GM15510 (cell line): ENCODE measurements around the gene CFAP20DC.

Experiments used
- POLR2A ChIP-seq: IDR thresholded peaks from 3 replicates; pipeline ENCODE4 v1.6.1; 2011; ENCODE audit warnings: borderline replicate concordance; ENCODE audit not compliant: insufficient read length; ENCODE audit errors: extremely low read depth

The CFAP20DC gene

GRCh38 chr3:58952128-58952917 lies 97.5 kb downstream of the CFAP20DC start:
- TF ChIP-seq POLR2A, result no peak

GRCh38 chr3:58948018-58948417 lies 101.8 kb downstream of the CFAP20DC start:
- TF ChIP-seq POLR2A, result no peak

GRCh38 chr3:58946875-58947274 lies 103.0 kb downstream of the CFAP20DC start:
- no peak for TF ChIP-seq POLR2A

GRCh38 chr3:58938057-58938456 lies 111.8 kb downstream of the CFAP20DC start:
- TF ChIP-seq POLR2A, result no peak

- no peak for TF ChIP-seq POLR2A
Observed at GRCh38 chr3:58924578-58924977, 125.2 kb downstream of the CFAP20DC start.

GRCh38 chr3:58900386-58900785 lies 149.4 kb downstream of the CFAP20DC start:
- no peak for TF ChIP-seq POLR2A

- TF ChIP-seq POLR2A, result no peak
Observed at GRCh38 chr3:58899953-58900298, 149.9 kb downstream of the CFAP20DC start.

GRCh38 chr3:58899159-58899952 lies 150.5 kb downstream of the CFAP20DC start:
- no peak for TF ChIP-seq POLR2A

GRCh38 chr3:58898513-58898912 lies 151.3 kb downstream of the CFAP20DC start:
- no peak for TF ChIP-seq POLR2A

GRCh38 chr3:58897646-58898045 lies 152.2 kb downstream of the CFAP20DC start:
- no peak for TF ChIP-seq POLR2A

- no peak for TF ChIP-seq POLR2A
Observed at GRCh38 chr3:58888087-58888486, 161.7 kb downstream of the CFAP20DC start.

- TF ChIP-seq POLR2A, result no peak
Observed at GRCh38 chr3:58884453-58884852, 165.4 kb downstream of the CFAP20DC start.

- no peak for TF ChIP-seq POLR2A
Observed at GRCh38 chr3:58880182-58880581, 169.6 kb downstream of the CFAP20DC start.

- TF ChIP-seq POLR2A, result no peak
Observed at GRCh38 chr3:58874795-58875194, 175.0 kb downstream of the CFAP20DC start.

- no peak for TF ChIP-seq POLR2A
Observed at GRCh38 chr3:58874248-58874741, 175.5 kb downstream of the CFAP20DC start.

GRCh38 chr3:58868097-58868779 lies 181.6 kb downstream of the CFAP20DC start:
- no peak for TF ChIP-seq POLR2A

GRCh38 chr3:58867621-58868020 lies 182.2 kb downstream of the CFAP20DC start:
- no peak for TF ChIP-seq POLR2A
